ENCODE measurements around the gene BEND7.

The BEND7 gene

GRCh38 chr10:13457958-13458686 is 70.7 kb downstream of the BEND7 start:
- no peak for TF ChIP-seq CTCF (conservative IDR thresholded peaks at IDR 0.05)
- no peak overlapping the region for H3K27ac ChIP-seq

GRCh38 chr10:13453896-13454295 is 74.9 kb downstream of the BEND7 start:
- TF ChIP-seq CTCF (conservative IDR thresholded peaks at IDR 0.05): no peak
- no peak overlapping the region for H3K27ac ChIP-seq

- no peak overlapping the region for H3K27ac ChIP-seq
- TF ChIP-seq CTCF (conservative IDR thresholded peaks at IDR 0.05): no peak
Observed at GRCh38 chr10:13450069-13450468, 78.7 kb downstream of the BEND7 start.

- TF ChIP-seq CTCF (conservative IDR thresholded peaks at IDR 0.05): no peak
- H3K27ac ChIP-seq: no peak overlapping the region
Observed at GRCh38 chr10:13449296-13449695, 79.5 kb downstream of the BEND7 start.

GRCh38 chr10:13448216-13448615 is 80.6 kb downstream of the BEND7 start:
- TF ChIP-seq CTCF (conservative IDR thresholded peaks at IDR 0.05): no peak
- H3K27ac ChIP-seq: no peak overlapping the region

- H3K27ac ChIP-seq: no peak overlapping the region
- no peak for TF ChIP-seq CTCF (conservative IDR thresholded peaks at IDR 0.05)
Observed at GRCh38 chr10:13445656-13446400, 83.0 kb downstream of the BEND7 start.

GRCh38 chr10:13441476-13441875 is 87.3 kb downstream of the BEND7 start:
- TF ChIP-seq CTCF (conservative IDR thresholded peaks at IDR 0.05): no peak
- H3K27ac ChIP-seq: no peak overlapping the region
